Right forelimb (tissue), 1 donor: Measurements from ENCODE around the gene GAPVD1.
"Not testable (repeated sequence)": the region's sequence is repeated elsewhere in the genome, so short reads cannot be mapped to it uniquely, and the experiment has no call there.

Experiments used
- DNase-seq: peaks from one replicate; pipeline ENCODE4 v3.0.0-alpha.2; 2018

Gene GAPVD1

GRCh38 chr9:125258160-125258785 is 3.4 kb upstream of the GAPVD1 start:
- no peak for DNase-seq

GRCh38 chr9:125258832-125259534 is 2.6 kb upstream of the GAPVD1 start:
- no peak for DNase-seq

- DNase-seq: no peak
These were observed 1.1 kb upstream of the GAPVD1 start for GRCh38 chr9:125260561-125260960.

- DNase-seq: no peak
These were observed 817 bp downstream of the GAPVD1 start for GRCh38 chr9:125262294-125262991.

- not testable (repeated sequence) for DNase-seq
These were observed 2.4 kb downstream of the GAPVD1 start for GRCh38 chr9:125264068-125264467.

- no peak for DNase-seq
These were observed 6.9 kb downstream of the GAPVD1 start for GRCh38 chr9:125268394-125269013.

GRCh38 chr9:125269014-125269397 is 7.4 kb downstream of the GAPVD1 start:
- DNase-seq: no peak

GRCh38 chr9:125271081-125271480 is 9.5 kb downstream of the GAPVD1 start:
- DNase-seq: no peak

- no peak for DNase-seq
These were observed 11.1 kb downstream of the GAPVD1 start for GRCh38 chr9:125272697-125273096.

GRCh38 chr9:125276771-125277170 is 15.1 kb downstream of the GAPVD1 start:
- DNase-seq: no peak

GRCh38 chr9:125277411-125277810 is 15.8 kb downstream of the GAPVD1 start:
- no peak for DNase-seq

GRCh38 chr9:125280945-125281344 is 19.3 kb downstream of the GAPVD1 start:
- DNase-seq: no peak

GRCh38 chr9:125284855-125285254 is 23.2 kb downstream of the GAPVD1 start:
- DNase-seq: no peak

- DNase-seq: not testable (repeated sequence)
These were observed 25.4 kb downstream of the GAPVD1 start for GRCh38 chr9:125286935-125287433.

GRCh38 chr9:125293134-125293533 is 31.5 kb downstream of the GAPVD1 start:
- DNase-seq: no peak

GRCh38 chr9:125295657-125296056 is 34.0 kb downstream of the GAPVD1 start:
- DNase-seq: no peak

GRCh38 chr9:125296843-125297372 is 35.3 kb downstream of the GAPVD1 start:
- no peak for DNase-seq

GRCh38 chr9:125297917-125298316 is 36.3 kb downstream of the GAPVD1 start:
- DNase-seq: no peak

GRCh38 chr9:125302241-125302640 is 40.6 kb downstream of the GAPVD1 start:
- no peak for DNase-seq

- no peak for DNase-seq
These were observed 42.6 kb downstream of the GAPVD1 start for GRCh38 chr9:125304273-125304672.

- DNase-seq: no peak
These were observed 50.8 kb downstream of the GAPVD1 start for GRCh38 chr9:125312411-125312810.

- DNase-seq: not testable (repeated sequence)
These were observed 54.7 kb downstream of the GAPVD1 start for GRCh38 chr9:125316359-125316758.

- DNase-seq: no peak
These were observed 56.1 kb downstream of the GAPVD1 start for GRCh38 chr9:125317704-125318103.
